Measurements from ENCODE around the gene CLMN. TPM values are rescaled to one million over a fixed set of nuclear protein-coding genes. Genes with fewer than 3 reads are reported as not detected.

The CLMN gene
- total RNA-seq, 1 donor from 2014 or later: 9.6 TPM

DNA sequence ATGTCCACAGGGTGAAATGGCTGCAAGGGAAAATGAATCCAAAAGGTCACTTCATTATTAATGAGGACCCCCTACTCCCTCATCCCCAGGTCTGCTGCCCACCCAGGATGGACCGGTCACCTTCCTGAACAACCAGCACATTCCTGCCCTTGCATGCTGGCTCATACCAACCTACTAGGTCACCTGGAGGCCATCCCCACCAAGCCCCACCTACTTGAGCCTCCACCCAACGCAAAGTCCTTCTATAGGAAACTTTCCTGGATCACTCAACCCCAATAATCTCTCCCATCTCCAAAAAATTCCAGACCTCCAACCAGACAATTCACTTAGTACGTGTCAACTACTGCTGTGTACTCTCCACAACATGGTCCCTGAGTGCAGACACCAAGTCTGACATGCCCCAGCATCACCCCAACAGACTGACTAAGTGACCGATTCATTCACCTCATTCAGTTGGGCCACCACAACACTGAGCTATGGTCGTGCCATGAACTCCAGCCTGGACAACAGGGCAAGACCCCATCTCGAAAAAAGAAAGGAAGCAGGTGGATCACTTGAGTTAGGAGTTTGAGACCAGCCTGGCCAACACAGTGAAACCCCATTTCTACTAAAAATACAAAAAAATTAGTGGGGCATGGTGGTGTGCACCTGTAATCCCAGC is 18.1 kb downstream of the CLMN start:
- ATAC-seq: no peak

DNA sequence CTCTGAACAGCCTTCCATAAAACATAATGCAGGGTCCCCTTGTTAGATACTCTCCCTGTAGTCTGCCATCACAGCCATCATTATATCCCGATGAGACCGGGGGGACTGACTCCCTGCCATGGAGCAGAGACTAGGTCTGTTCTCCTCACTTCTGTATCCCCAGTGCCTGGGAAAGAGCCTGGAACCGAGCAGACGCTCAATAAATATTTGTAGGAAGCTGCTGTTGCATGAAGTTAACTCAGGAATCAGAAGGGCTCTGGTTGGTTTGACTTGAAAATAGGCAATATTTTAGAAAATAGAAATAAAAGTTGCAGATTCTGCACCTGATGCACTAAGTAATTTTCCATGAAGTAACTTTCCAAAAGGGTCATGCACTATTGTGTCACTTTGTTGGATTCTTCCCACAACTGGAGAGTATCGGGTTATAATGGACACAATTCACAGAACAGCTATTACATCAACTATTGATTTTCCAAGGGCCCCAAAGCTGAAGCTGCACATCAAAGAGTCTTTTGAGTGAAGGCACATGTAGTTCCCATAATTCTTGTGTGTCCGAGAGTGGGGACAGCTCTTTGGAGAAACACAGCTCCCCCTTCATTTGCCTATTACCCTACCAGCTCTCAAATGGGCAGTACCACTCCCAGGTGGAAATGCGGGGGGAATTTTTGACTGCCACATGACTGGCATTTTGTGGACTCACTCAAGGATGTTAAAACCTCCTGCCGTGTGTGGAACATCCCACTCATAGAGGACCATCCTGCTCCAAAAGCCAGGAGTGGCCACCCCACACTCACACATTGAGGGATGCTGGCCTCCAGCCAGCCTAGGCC is 18.8 kb downstream of the CLMN start:
- ATAC-seq: no peak

GRCh38 chr14:95300002-95300696 is 19.6 kb downstream of the CLMN start:
- ATAC-seq: no peak

- ATAC-seq: no peak
Observed at GRCh38 chr14:95299271-95299670, 20.4 kb downstream of the CLMN start.

DNA sequence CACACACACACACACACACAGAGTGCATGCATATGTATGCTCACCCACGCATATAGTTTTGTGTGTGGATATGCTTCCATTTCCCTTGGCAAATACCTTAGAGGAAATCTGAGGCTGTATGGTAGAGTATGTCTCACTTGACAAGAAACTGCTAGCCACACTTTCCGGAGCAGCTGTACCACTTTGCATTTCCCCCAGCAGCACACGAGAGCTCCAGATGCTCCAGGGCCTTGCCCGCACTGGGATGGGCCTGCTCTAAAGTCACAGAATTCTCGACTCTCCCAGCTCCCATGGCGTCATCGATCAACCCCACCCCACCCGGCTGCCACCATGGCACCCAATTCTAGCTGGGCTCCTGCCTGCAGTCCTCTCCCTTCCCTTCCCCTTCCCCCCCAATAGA is 21.9 kb downstream of the CLMN start:
- ATAC-seq: no peak

GRCh38 chr14:95296966-95297365 is 22.7 kb downstream of the CLMN start:
- no peak for ATAC-seq

- no peak for ATAC-seq
Observed at GRCh38 chr14:95295600-95296376, 23.9 kb downstream of the CLMN start.

DNA sequence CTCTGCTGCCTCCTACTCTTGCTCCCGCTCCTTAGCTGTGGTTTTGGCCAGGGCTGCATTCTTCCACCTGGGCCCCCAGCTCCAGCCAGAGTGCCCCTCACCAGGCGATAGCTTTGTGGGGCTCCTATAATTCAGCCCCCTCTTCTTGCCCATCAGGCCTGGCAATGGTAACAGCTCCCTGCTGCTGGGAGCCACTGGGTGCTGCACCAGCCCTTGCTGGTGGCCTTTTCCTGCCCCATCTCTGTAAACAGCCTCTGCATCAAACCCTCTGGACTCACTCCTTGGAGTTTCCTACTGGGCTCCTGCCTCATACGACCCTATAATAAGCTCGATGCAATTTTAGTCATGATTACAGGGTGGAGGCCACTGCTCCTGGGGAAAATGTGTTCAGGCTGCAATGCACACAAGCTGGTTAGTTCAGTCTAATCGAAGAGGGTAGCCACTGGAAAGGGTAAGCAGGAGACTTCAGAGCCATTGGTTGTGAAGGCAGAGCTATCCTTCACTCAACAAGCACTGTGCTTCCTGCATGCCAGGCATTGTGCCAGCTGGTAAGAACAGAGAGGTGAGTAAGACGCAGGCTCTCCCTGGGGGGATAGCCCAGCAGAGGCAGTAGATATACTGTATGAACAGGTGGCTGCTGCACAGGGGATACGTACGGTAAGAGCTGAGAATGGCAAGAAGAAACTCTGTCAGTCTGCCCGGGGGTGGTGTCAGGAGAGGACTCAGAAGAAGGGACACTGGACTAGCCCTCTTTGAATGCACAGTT is 24.7 kb downstream of the CLMN start:
- ATAC-seq: peak; percentile 68

DNA sequence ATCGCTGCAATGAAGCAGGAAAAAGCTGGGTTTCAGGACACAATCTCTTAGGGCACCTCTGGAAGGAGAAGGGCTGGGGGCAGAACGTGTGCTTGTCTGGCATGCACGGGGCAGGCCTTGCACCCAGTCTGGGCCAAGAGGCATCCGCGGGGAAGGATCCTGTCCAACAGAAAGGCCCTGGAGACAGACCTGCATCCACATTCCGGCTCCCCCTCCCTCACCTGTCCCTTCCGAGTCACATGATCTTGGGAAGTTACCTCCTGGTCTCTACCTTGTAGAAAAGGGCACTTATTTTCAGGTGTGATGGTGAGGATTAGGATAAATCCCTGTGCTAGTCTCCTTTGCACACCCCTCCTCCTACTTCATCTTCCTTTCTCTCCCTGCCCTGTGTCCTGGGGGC is 25.4 kb downstream of the CLMN start:
- no peak for ATAC-seq

GRCh38 chr14:95293449-95293848 is 26.3 kb downstream of the CLMN start:
- no peak for ATAC-seq

DNA sequence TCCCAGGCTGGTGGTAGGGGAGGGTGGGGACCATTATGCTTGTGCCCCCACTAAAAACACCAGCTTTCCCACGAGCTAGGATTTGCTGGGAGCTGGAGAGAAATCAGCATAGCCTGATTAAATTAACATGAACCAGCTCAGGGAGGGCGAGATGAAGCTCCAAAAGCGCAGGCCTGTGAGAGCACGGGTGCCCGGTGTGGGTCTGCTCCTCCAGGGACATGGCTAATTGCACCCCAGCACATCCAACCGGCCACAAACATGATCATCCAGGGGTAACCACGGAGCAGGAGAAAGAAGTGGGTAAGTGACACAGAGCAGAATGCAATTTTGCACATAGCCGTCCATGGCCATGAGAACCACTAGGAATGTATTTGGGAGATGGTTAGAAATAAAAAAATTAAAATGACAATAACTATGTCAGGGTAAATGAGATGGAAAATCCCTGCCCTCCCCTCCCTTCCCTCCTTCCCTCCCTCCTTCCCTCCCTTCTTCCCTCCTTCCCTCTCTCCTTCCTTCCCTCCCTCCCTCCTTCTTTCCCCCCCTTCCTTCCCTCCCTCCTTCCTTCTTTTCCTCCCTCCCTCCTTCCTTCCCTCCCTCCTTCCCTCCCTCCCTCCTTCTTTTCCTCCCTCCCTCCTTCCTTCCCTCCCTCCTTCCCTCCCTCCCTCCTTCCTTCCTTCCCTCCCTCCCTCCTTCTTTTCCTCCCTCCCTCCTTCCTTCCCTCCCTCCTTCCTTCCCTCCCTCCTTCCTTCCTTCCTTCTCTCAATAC is 26.9 kb downstream of the CLMN start:
- no peak for ATAC-seq

- no peak for ATAC-seq
Observed at GRCh38 chr14:95291859-95292542, 27.7 kb downstream of the CLMN start.

- peak; percentile 81 for ATAC-seq
Observed at GRCh38 chr14:95290871-95291431, 28.8 kb downstream of the CLMN start.

- ATAC-seq: no peak
Observed at GRCh38 chr14:95290021-95290420, 29.7 kb downstream of the CLMN start.

DNA sequence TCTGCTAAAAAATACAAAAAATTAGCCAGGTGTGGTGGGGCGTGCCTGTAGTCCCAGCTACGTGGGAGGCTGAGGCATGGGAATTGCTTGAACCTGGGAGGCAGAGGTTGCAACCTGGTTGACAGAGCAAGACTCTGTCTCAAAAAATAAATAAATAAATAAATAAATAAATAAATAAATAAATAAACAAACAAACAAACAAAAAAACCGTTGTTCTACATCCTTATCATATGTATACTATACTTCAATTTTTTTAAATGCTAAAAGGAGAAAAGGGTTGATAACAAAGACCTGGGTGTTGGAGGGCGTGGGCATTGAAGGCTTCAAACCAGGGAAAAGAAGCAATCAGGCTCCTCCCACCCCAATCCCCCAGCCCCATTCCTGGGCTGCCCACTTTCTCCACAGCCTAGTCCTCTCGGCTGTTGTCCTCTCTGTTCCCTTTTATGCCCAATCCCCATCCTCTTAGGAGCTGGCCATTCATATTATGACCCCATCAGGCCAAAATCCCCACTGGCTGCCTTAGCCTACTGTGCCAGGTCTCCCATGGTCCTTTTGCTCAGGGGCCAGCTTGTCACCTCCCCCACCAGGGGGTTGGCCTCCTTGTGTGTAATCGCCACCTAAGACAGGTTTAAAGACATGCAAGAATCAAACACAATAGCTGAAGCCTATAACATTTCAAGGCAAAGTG is 30.2 kb downstream of the CLMN start:
- no peak for ATAC-seq

DNA sequence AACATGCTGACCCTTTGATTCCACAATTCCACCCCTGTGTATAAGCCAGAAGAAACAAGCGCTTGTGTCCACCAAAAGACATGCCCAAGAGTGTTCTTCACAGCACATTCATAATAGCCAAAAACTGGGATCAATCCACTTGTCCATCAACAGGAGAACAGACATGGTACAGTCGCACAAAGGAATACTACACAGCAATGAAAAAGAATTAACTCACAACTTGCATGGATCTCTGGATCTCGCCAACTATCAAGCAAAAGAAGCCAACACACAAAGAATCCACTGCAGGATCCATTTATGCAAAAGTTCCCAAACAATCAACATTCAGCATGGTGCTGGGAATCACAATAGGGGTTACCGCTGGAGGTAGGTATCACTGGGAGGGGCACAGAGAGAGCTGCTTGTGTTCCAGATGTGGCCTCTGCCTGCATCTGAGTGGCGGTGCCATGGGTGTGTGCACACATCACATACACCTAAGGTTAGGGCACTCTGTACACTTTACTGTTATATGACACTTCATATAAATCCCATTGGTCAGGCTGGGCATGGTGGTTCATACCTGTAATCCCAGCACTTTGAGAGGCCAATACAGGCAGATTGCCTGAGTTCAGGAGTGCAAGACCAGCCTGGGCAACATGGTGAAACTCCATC is 30.9 kb downstream of the CLMN start:
- ATAC-seq: no peak

DNA sequence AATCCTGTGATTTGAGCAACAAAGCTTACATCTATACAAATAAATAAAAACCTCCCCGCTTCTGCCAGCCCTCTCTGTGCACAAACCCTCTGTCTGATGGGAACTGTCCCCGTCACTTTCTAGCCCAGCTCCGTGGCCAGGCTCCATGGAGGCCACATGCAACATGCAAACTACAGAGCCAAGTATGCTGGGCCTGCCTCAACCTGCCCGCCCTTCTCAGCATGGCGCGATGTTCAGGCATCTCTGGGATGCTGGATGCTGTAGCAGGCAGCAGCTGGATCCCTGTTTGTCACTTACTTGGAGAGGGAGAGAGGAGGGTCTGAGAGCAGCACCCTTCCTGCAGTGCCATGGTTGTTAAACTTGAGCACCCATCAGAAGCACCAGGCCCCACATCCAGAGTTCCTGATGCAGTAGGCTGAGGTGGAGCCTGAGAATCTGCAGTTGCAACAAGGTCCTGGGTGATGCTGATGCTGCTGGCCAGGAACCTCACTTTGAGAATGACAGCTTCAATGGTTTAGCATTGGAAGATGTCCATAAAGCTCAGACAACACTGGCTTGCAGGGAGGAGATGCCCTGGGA is 32.4 kb downstream of the CLMN start:
- ATAC-seq: peak; percentile 45

- ATAC-seq: no peak
Observed at GRCh38 chr14:95286645-95287044, 33.1 kb downstream of the CLMN start.

DNA sequence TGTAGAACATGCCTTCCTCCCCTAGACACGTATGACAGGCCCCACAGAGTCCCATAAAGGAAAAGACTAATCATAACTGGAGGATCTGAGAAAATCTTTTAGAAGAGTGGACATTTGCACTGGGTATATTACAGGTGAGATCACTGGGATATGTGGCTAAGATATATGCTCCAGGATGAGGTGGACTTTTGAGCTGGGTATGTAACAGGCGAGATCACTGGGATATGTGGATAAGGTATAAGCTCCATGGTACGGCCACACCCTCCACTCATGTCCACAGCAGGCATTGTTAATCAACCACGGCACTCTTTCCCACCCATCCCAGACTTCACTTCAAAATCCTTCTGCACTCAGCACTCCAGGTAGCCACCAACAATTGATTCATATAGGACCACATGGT is 34.1 kb downstream of the CLMN start:
- no peak for ATAC-seq
